Endothelial cell of umbilical vein (primary cell): Measurements from ENCODE around the gene HES2. TPM values are rescaled to one million over a fixed set of nuclear protein-coding genes. Genes with fewer than 3 reads are reported as not detected.

Experiments
- BruUV-seq: library from RNA; stranded (reverse); fragments of 400-500 nt; replicated peaks from 2 replicates; lab custom pipeline; 2021; lab: Mats Ljungman, UMichigan
- CTCF ChIA-PET: fragments of 300-600, 350-600 bp; sonication (Branson Sonifier 250); formaldehyde crosslinking; loops from one replicate; lab custom pipeline; 2021; ENCODE audit warnings: antibody characterized with exemption, inconsistent platforms; lab: Charles Lee
- POLR2A ChIA-PET: fragments of 300-600, 350-600 bp; sonication (Branson Sonifier 250); formaldehyde crosslinking; loops from one replicate; lab custom pipeline; 2021; ENCODE audit warnings: antibody characterized with exemption, inconsistent platforms; lab: Charles Lee
- DNase-seq: peaks from one replicate; pipeline ENCODE4 v3.0.0-alpha.2; 2011; ENCODE audit warnings: low read depth, low spot score
- FAIRE-seq: peaks from 2 replicates; lab custom pipeline; 2011; peaks lifted over from hg19 to GRCh38; lab: Jason Lieb, UNC
- H2AFZ ChIP-seq: 2 replicates; pipeline ENCODE4 v1.6.0; 2012; ENCODE audit warnings: low read depth, low read length, control low read depth, inconsistent platforms
- H3K27ac ChIP-seq: 2 replicates; pipeline ENCODE4 v1.5.1; 2011; ENCODE audit warnings: low read depth, mild to moderate bottlenecking, control low read depth, low read length, moderate library complexity; ENCODE audit not compliant: insufficient read depth
- H3K27me3 ChIP-seq, 2 experiments: 2 replicates each; pipeline versions ENCODE4 v1.6.0 to v1.6.1; 2011; ENCODE audit warnings: low read length in 2 of 2, mixed read lengths in 1 of 2; ENCODE audit not compliant: control insufficient read depth in 2 of 2, insufficient read depth in 2 of 2
- H3K36me3 ChIP-seq, 2 experiments: 2 replicates in 1 of 2; 3 replicates in 1 of 2; pipeline ENCODE4 v1.5.1; 2011; ENCODE audit warnings: low read length in 2 of 2, mild to moderate bottlenecking in 1 of 2, moderate library complexity in 1 of 2; ENCODE audit not compliant: control insufficient read depth in 2 of 2, insufficient read depth in 2 of 2; ENCODE audit errors: extremely low read depth in 1 of 2
- H3K4me1 ChIP-seq: 3 replicates; pipeline ENCODE4 v1.5.1; 2011; ENCODE audit warnings: mild to moderate bottlenecking, low read length; ENCODE audit not compliant: control insufficient read depth, insufficient read depth; ENCODE audit errors: extremely low read depth
- H3K4me2 ChIP-seq: 2 replicates; pipeline ENCODE4 v1.6.1; 2011; ENCODE audit warnings: low read length, control low read depth, mixed read lengths; ENCODE audit not compliant: insufficient read depth
- H3K4me3 ChIP-seq, 3 experiments: fragments of 200-600 bp in 1 of 3; sonication (generic), shearing (Covaris generic) in 1 of 3; replicated peaks in 1 of 3; 2 replicates each; pipeline ENCODE4 v1.5.1; 2011 to 2016; ENCODE audit warnings: control low read depth in 3 of 3, low read length in 3 of 3, mild to moderate bottlenecking in 2 of 3, inconsistent platforms in 1 of 3, low read depth in 1 of 3, moderate library complexity in 1 of 3; ENCODE audit not compliant: insufficient read depth in 1 of 3
- H3K79me2 ChIP-seq: 2 replicates; pipeline ENCODE4 v1.6.0; 2012; ENCODE audit warnings: low read length, inconsistent platforms; ENCODE audit not compliant: control insufficient read depth, insufficient read depth
- H3K9ac ChIP-seq: replicated peaks from 2 replicates; pipeline ENCODE3; 2011; ENCODE audit warnings: low read length, control low read depth; ENCODE audit not compliant: insufficient read depth; ENCODE audit errors: extremely low read depth
- H3K9me1 ChIP-seq: replicated peaks from 3 replicates; pipeline ENCODE4 v1.6.0; 2011; ENCODE audit warnings: mild to moderate bottlenecking, low read length; ENCODE audit not compliant: control insufficient read depth, insufficient read depth; ENCODE audit errors: extremely low read depth
- H3K9me3 ChIP-seq: replicated peaks from 2 replicates; pipeline ENCODE4 v1.5.1; 2012; ENCODE audit warnings: low read length, inconsistent platforms; ENCODE audit not compliant: control insufficient read depth, insufficient read depth
- H4K20me1 ChIP-seq: replicated peaks from 2 replicates; pipeline ENCODE3; 2011; ENCODE audit warnings: mild to moderate bottlenecking, low read length; ENCODE audit not compliant: control insufficient read depth, insufficient read depth; ENCODE audit errors: extremely low read depth
- EZH2 ChIP-seq: IDR thresholded peaks from 2 replicates; pipeline ENCODE4 v1.6.1; 2012; ENCODE audit warnings: borderline replicate concordance, low read depth, mild to moderate bottlenecking, moderate library complexity, low read length, inconsistent platforms; ENCODE audit not compliant: severe bottlenecking
- FOS ChIP-seq: IDR thresholded peaks from 2 replicates; pipeline ENCODE4 v1.6.1; 2011; ENCODE audit warnings: mild to moderate bottlenecking, low read length, moderate library complexity, borderline replicate concordance; ENCODE audit not compliant: insufficient read depth
- GATA2 ChIP-seq: IDR thresholded peaks from 2 replicates; pipeline ENCODE4 v1.7.0; 2011; ENCODE audit warnings: low read depth, mild to moderate bottlenecking, moderate library complexity, mixed read lengths, low read length; ENCODE audit not compliant: insufficient read length, insufficient read depth
- JUN ChIP-seq: IDR thresholded peaks from 2 replicates; pipeline ENCODE4 v1.6.1; 2011; ENCODE audit warnings: borderline replicate concordance, low read depth; ENCODE audit not compliant: insufficient read length, insufficient read depth
- MYC ChIP-seq: IDR thresholded peaks from one replicate; pipeline ENCODE4 v1.6.1; 2011; ENCODE audit warnings: mild to moderate bottlenecking, low read depth, low read length
- POLR2A ChIP-seq: IDR thresholded peaks from 2 replicates; pipeline ENCODE4 v1.6.1; 2012; ENCODE audit warnings: low read depth, mild to moderate bottlenecking, control low read depth, low read length
- POLR2AphosphoS5 ChIP-seq: IDR thresholded peaks from 2 replicates; pipeline ENCODE4 v1.6.1; 2012; ENCODE audit warnings: low read depth, mild to moderate bottlenecking, control low read depth, low read length, moderate library complexity; ENCODE audit not compliant: insufficient read depth
- dilution Hi-C: fragments of 300-500 bp; cut with MboI; formaldehyde crosslinking; loops from one replicate; pipeline ENCODE4 v1.15.0; 2019; ENCODE audit warnings: low sequenced_read_pairs; ENCODE audit not compliant: extremely low pct_ligation_motif_present
- intact Hi-C: fragments of 100-400 bp; cut with micrococcal nuclease; formaldehyde crosslinking; loops from one replicate; pipeline ENCODE4 v1.10.0; 2022
- polyA plus RNA-seq, 4 experiments: library from polyadenylated mRNA; depleted of rRNA in 3 of 4; stranded (reverse) in 3 of 4; unstranded in 1 of 4; fragments of >200 nt; gene quantifications; 2 replicates each; pipeline versions ENCODE4 v1.2.1 to v1.2.3, GENCODE V29; 2011 to 2012; ENCODE audit warnings: missing spikeins in 1 of 4
- total RNA-seq: library from RNA; stranded (reverse); gene quantifications from 2 replicates; pipeline ENCODE4 v1.2.3, GENCODE V29; 2021
- TF ChIP-seq, protein P1 (sequence below), 2 donors: IDR thresholded peaks; 1 replicate in 1 of 2; 2 replicates in 1 of 2; pipeline ENCODE4 v1.5.1; 2011; ENCODE audit warnings: low read length in 2 of 2, mild to moderate bottlenecking in 2 of 2, moderate library complexity in 2 of 2, control low read depth in 1 of 2, inconsistent platforms in 1 of 2, low read depth in 1 of 2; ENCODE audit not compliant: insufficient read depth in 1 of 2; ENCODE audit errors: extremely low read depth in 1 of 2
- TF ChIP-seq, protein P2 (sequence below): IDR thresholded peaks from 2 replicates; pipeline ENCODE4 v1.6.1; 2011; ENCODE audit not compliant: insufficient read depth, insufficient read length

Gene HES2
- total and polyA plus RNA-seq, 2 donors (not counting 3 experiments of a cell fraction or from before 2014, with no cell fraction given), result 3.6 to 9.4 TPM

DNA sequence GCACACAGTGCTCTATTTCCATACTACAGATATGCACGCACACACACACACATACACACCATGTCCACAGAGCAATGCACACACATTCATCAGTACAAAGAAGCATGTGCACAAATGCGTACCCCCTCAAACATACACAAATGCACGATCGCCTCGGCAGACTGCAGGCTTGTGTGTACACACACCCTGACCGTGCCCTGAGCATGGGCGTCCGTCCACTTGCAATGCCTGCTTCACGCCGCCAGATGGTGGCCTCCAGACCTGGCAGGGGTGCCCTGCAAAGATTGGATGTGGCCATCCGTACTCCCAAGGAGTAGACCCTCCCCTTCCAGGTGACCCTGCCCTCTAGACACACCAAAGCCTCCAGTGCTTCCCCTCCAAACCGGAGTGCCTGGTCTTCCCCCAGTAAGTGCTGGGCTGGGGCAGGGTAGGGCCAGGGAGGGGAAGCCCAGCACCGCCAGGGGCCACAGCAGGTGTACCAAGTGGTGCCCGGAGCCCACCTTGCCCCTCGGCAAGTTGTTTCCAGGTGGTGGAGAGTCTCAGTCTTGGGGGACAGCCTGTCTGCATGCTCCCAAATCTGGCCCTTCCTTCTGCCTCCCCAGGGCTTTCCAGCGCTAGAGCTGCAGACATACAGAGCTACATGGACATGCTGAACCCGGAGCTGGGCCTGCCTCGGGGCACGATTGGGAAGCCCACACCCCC is 25.5 kb upstream of the HES2 start:
- no TSS peak for BruUV-seq
- Histone ChIP-seq H3K9me1 (no peaks in the 10 kb centered on the region), H3K27me3 (peaks cover 32 to 34% of the 10 kb centered on the region in 2 experiments), H3K4me1 (no peaks in the 10 kb centered on the region), H2AFZ (no peak overlapping the region), H3K4me3 (no peak overlapping the region), H3K36me3 (no peaks in the 10 kb centered on the region), H3K9me3 (no peaks in the 10 kb centered on the region), H3K4me2 (no peak overlapping the region), H3K9ac (no peak overlapping the region), H3K79me2 (no peaks in the 10 kb centered on the region), H4K20me1 (no peaks in the 10 kb centered on the region), H3K27ac (no peak overlapping the region)
- peak; percentile 35 for DNase-seq
- intact Hi-C loops (loop anchor here (1.0 to 2.0 kb wide), 2 partner anchors 42 to 773 kb away; no protein-coding TSS in a partner anchor), dilution Hi-C loops (no loop called here)
- POLR2A ChIA-PET, result no interaction called here
- CTCF ChIA-PET, result interaction anchor here (0.8 to 2.0 kb wide), 6 partner anchors 14 to 202 kb away, joined by 3 to 9 read pairs (median 4); partner anchors contain the start of gene HES2
- FAIRE-seq, result peak; percentile 92
- TF ChIP-seq JUN, result no peak
- TF ChIP-seq, protein P1, sequence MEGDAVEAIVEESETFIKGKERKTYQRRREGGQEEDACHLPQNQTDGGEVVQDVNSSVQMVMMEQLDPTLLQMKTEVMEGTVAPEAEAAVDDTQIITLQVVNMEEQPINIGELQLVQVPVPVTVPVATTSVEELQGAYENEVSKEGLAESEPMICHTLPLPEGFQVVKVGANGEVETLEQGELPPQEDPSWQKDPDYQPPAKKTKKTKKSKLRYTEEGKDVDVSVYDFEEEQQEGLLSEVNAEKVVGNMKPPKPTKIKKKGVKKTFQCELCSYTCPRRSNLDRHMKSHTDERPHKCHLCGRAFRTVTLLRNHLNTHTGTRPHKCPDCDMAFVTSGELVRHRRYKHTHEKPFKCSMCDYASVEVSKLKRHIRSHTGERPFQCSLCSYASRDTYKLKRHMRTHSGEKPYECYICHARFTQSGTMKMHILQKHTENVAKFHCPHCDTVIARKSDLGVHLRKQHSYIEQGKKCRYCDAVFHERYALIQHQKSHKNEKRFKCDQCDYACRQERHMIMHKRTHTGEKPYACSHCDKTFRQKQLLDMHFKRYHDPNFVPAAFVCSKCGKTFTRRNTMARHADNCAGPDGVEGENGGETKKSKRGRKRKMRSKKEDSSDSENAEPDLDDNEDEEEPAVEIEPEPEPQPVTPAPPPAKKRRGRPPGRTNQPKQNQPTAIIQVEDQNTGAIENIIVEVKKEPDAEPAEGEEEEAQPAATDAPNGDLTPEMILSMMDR (IDR thresholded peaks at IDR 0.05; ENCODE audit: extremely low read depth in 1 of 2, insufficient read depth in 1 of 2, low read depth in 1 of 2, low read length in 2 of 2), result peak; percentile 38 to 69

DNA sequence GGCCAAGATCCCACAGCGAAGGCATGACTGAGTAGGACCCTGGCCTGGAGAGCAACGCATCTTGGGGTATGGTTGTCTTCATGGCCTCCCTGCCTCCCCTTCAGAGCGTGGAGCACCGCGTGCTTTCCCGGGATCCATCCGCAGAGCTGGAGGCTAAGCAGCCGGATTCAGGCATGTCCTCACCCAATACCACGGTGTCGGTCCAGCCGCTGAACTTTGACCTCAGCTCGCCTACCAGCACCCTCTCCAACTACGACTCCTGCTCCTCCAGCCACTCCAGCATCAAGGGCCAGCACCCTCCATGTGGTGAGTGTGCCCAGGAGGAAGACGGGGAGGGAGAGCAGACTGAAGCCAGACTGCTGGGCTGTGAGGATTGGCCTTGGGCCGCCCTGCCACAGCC is 24.7 kb upstream of the HES2 start:
- Histone ChIP-seq H3K9me1 (no peaks in the 10 kb centered on the region), H3K4me2 (no peak overlapping the region), H3K4me1 (no peaks in the 10 kb centered on the region), H3K27ac (no peak overlapping the region), H3K9me3 (no peaks in the 10 kb centered on the region), H3K27me3 (peaks cover 24 to 27% of the 10 kb centered on the region in 2 experiments), H3K4me3 (no peak overlapping the region), H2AFZ (no peak overlapping the region), H3K79me2 (no peaks in the 10 kb centered on the region), H4K20me1 (no peaks in the 10 kb centered on the region), H3K9ac (no peak overlapping the region), H3K36me3 (no peaks in the 10 kb centered on the region)
- ChIA-PET POLR2A (no interaction called here), CTCF (no interaction called here)
- DNase-seq (no peak), FAIRE-seq (no peak)
- dilution Hi-C loops (no loop called here), intact Hi-C loops (loop anchor here (2.0 kb wide), 1 partner anchor 42 kb away; no protein-coding TSS in a partner anchor)
- no TSS peak for BruUV-seq
- TF ChIP-seq, protein P2, sequence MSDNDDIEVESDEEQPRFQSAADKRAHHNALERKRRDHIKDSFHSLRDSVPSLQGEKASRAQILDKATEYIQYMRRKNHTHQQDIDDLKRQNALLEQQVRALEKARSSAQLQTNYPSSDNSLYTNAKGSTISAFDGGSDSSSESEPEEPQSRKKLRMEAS, result no peak
- TF ChIP-seq POLR2AphosphoS5, result no peak
- no peak for TF ChIP-seq FOS
- TF ChIP-seq GATA2, result no peak
- TF ChIP-seq MYC, result no peak
- TF ChIP-seq EZH2, result no peak
- TF ChIP-seq, protein P1 (IDR thresholded peaks at IDR 0.05; ENCODE audit: extremely low read depth in 1 of 2, insufficient read depth in 1 of 2, low read depth in 1 of 2, low read length in 2 of 2), result no peak
- TF ChIP-seq JUN, result no peak
- TF ChIP-seq POLR2A, result no peak
